Measurements from ENCODE around the gene ACSM2A. TPM values are rescaled to one million over a fixed set of nuclear protein-coding genes. Genes with fewer than 3 reads are reported as not detected.
"Not testable (repeated sequence)": the region's sequence is repeated elsewhere in the genome, so short reads cannot be mapped to it uniquely, and the experiment has no call there.

ACSM2A gene
- polyA plus RNA-seq (ENCODE audit: insufficient read depth in 1 of 5, insufficient read length in 5 of 5, low replicate concordance in 1 of 5) = under 1 TPM; 0.19 to 0.87 (median 0.62) TPM
- long read RNA-seq, donor 1 = 0 reads
- long read RNA-seq, donor 2 = 0 reads
- long read RNA-seq, donor 3 = 0 reads
- long read RNA-seq, donor 4 = 0 reads
- long read RNA-seq, donor 5 = 0 reads
- long read RNA-seq, donor 6 = 0 reads
- long read RNA-seq, donor 7 = 0 reads
- long read RNA-seq, donor 8 = 0 reads

DNA sequence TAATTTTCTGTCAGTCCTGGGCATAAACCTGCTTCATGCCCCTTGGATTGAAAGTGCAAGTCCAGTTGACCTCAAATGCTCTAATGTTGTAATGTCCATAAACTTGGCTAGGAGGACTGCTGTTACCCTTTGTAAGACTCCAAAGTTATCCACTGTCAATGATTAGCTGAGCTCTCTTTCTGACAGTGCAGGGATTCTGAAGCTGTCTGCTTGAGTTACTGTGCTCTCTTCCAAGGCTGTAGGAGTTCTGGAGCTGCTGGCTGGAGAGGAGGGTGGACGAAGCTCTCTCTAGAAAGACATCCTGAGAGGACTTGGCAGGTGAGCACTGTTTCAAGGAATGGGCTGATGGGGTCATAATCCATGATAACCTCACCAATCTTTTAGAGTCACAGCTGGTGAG lies at the start of gene ACSM2A:
TSS of gene ACSM2A (plus strand) at position 158 of the 400 bp plus-strand sequence. CDS start 8,594 bp downstream, outside the sequence.
- not testable (repeated sequence) for DNase-seq

DNA sequence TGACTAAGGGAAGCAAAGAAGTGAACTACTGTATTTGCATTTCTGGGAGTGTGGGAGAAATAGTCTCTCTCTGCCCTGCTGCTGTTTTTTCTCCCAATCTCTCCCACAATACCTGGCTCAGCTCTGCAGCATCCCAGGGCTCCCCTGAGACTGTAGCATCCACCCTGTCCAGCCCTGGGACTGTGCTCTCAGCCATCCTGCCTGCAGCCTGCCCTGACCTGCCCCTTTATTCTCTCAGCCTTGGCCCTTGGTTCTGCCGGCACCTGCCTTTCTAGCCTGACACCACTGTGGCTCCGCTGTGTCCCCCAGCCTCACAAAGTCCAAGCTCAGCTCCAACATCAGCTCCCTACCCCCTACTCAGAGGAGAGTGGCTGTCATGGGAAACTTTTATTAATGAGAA lies 48.7 kb upstream of the ACSM2A start:
- DNase-seq = no peak

GRCh38 chr16:20404637-20405036 lies 46.7 kb upstream of the ACSM2A start, which contains the start of gene PDILT:
Gene PDILT (minus strand): TSS chr16:20404737. CDS start chr16:20399300, 5,437 bp downstream.
- DNase-seq = no peak

DNA sequence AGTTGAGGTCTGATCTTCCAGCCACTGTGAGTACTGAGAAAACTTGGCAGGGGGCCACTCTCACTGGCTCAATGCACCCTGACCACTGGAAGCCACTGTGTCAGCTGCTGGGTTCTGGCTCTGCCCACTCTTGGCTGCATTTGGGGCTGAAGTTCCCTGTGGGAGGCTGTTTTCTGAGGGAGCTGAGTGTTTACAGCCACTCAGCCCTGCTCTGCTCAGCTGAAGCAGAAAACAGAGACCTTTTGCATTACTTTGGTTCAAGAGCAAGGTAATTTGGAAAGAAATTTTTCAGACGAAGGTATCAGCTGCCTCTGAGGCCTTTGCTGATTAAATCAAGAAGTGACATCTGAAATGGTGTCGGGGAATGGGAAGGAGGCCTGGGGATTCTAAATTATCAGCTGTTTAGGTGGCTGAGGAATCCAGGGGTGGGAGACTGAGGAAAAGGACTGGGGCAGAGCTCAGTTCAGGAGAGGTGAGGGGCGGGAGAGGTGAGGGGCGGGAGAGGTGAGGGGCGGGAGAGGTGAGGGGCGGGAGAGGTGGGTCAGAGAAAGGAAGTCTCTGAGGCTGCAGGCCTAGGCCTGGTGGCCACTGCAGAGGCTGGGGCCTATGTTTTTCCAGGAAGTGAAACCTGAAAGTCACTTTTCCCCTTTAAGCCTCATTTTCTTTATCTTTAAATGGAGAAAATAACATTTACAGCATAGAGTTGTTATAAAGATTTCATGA lies 41.8 kb upstream of the ACSM2A start, which contains the start of gene ACSM5:
TSS of gene ACSM5 (plus strand) at position 137 of the 723 bp plus-strand sequence. CDS start 1,951 bp downstream, outside the sequence.
- DNase-seq = no peak

DNA sequence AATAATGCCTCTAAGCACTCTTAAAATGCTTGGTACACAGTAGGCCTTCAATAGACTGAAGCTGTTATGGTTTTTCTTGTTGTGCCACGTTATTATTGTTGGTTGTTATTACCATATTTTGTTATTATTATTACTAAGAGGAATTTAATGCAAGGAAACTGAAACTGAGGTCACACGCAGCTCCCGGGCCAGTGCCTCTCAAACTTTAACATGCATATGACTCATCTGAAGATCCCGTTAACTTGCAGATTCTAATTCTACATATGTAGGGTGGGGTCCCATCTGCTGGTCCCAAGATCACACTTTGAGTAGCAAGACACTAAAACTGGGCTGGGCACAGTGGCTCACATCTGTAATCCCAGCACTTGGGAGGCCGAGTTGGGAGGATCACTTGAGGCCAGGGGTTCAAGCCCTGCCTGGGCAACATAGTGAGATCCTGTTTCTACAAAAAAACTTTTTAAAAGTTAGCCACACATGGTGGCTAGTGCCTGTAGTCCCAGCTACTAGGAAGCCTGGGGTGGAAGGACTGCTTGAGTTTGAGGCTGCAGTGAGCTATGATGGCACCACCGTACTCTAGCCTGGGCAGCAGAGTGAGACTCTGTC lies 41.1 kb upstream of the ACSM2A start:
- no peak for DNase-seq

GRCh38 chr16:20411055-20411454 lies 40.3 kb upstream of the ACSM2A start:
- DNase-seq = no peak

DNA sequence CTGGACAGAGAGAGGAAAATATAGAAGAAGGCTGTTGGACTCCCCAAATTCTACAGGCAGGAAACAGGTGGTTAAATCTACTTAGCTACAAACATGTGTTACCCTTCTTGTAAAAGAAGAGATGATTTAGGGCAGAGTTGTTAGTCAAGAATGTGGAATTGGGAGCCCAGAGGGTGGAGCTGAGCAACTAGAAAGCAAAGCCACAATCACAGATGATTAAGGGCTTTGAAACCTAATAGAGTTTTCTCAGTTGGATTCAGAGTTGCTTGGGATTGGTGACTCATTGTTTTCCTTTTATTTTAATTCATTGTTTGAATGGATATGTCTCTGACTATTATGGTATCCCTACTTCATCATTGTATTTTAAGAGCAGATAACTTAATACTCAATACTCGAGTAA lies 35.8 kb upstream of the ACSM2A start:
- DNase-seq = no peak

DNA sequence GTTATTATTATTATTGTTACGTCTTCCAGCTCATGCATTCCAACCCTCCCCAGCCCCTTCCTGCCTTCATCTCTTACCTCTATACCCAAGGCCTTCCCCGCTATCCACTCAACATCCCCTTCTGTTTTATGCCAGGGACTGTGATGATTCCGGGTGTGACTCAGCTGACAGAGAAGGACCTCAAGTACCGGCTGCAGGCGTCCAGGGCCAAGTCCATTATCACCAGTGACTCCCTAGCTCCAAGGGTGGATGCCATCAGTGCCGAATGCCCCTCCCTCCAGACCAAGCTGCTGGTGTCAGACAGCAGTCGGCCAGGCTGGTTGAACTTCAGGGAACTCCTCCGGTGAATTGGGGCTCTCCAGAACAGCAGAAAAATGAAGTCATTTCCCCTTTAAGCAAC lies 32.2 kb upstream of the ACSM2A start:
- not testable (repeated sequence) for DNase-seq

- not testable (repeated sequence) for DNase-seq
These were observed 29.6 kb upstream of the ACSM2A start for GRCh38 chr16:20421748-20422147.

DNA sequence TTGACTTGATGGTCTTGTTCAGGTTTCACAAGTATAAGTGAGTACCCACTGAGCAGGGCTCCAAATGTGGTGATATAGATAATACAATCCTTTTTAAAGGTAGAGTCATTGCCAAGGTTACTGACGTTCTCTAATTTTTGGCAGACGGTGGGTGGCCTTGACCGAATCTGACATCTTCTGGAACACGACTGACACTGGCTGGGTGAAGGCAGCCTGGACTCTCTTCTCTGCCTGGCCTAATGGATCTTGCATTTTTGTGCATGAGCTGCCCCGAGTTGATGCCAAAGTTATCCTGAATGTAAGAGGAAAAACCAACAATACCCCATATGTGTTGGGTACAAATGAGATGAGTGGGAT lies 27.6 kb upstream of the ACSM2A start:
- DNase-seq = not testable (repeated sequence)

- no peak for DNase-seq
These were observed 27.0 kb upstream of the ACSM2A start for GRCh38 chr16:20424129-20424866.

DNA sequence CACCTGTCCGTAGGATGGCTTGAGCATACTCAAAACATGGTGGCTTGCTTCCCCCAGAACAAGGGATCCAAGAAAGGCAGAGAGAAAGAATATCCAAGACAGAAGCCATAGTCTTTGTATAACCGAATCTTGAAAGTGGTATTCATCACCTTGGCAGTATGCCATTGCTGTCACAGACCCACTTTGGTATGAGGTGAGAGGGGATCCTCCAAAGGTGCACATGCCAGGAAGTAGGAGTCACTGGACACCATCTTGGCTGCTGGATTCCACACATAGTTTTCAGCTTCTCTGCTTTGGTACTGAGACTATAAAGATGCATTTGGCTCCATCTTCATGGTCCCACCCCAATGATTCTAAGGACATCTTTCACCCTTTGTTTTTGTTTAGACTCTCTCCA lies 23.9 kb upstream of the ACSM2A start:
- not testable (repeated sequence) for DNase-seq

- not testable (repeated sequence) for DNase-seq
These were observed 21.8 kb upstream of the ACSM2A start for GRCh38 chr16:20429499-20429898.

GRCh38 chr16:20430480-20430879 lies 20.8 kb upstream of the ACSM2A start:
- not testable (repeated sequence) for DNase-seq

DNA sequence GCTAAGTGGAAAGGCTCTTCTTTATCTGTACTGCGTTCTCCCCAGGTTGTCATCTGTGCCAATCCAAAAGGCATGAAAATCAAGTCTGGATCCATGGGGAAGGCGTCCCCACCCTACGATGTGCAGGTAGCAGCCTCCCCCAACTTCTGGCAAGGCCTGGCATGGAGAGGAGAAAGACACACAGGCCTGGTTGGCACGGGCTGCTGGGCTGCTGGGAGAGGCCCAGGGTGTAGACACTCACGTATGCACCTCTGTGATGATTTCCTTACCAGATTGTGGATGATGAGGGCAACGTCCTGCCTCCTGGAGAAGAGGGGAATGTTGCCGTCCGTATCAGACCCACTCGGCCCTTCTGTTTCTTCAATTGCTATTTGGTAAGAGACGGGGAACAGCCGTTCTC lies 20.4 kb upstream of the ACSM2A start:
- DNase-seq = no peak

- DNase-seq = not testable (repeated sequence)
These were observed 12.4 kb upstream of the ACSM2A start for GRCh38 chr16:20438950-20439349.

GRCh38 chr16:20439820-20440231 lies 11.5 kb upstream of the ACSM2A start:
- peak; percentile 3 to 32 for DNase-seq

DNA sequence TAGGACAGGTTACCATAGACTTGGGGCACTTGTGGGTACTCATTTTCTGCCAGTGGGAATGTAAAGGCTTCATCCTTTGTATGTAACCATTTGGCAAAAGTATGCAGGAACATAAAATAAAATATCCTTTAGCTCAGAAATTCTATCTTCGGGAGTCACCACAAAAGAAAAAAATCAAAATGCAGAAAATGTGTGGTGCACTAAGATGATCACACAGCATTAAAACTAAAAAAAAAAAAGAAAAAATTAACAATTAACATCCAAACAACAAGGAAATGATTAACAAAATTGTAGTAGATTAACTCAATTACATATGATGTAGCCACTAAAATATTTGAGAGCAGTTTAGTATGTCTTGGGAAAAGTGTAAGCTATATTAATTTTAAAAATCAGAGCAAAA lies 10.6 kb upstream of the ACSM2A start:
- DNase-seq = not testable (repeated sequence)

DNA sequence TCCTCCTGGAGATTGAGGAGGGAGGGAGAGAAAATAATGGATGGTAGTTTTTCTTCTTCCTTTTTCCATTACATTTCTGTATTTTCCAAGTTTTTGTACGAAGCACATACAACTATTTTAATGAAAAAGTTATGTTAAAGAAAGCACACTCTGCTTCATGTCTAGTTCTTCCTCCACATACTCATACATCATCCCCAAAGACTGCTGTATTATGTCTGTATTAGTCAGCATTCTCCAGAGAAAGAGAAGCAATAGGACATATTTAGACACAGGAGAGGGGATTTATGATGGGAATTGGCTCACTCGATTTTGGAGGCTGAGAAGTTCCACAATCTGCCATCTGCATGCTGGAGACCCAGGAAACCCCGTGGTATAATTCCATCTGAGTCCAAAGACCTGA lies 10.1 kb upstream of the ACSM2A start:
- peak in 1 of 2 donors; percentile 2 for DNase-seq

GRCh38 chr16:20441859-20442258 lies 9.5 kb upstream of the ACSM2A start:
- DNase-seq = not testable (repeated sequence)

- not testable (repeated sequence) for DNase-seq
These were observed 4.5 kb upstream of the ACSM2A start for GRCh38 chr16:20446652-20447393.

All from right lung (tissue), 10 donors.